HG02623 (cell line): ENCODE results near the gene RPS6KA1.

Source experiments
- ATAC-seq: cut with Tn5 transposase; IDR thresholded peaks from one replicate; pipeline ENCODE4 v1.9.1; 2021; ENCODE audit warnings: moderate library complexity; ENCODE audit not compliant: unreplicated experiment

RPS6KA1 gene

DNA sequence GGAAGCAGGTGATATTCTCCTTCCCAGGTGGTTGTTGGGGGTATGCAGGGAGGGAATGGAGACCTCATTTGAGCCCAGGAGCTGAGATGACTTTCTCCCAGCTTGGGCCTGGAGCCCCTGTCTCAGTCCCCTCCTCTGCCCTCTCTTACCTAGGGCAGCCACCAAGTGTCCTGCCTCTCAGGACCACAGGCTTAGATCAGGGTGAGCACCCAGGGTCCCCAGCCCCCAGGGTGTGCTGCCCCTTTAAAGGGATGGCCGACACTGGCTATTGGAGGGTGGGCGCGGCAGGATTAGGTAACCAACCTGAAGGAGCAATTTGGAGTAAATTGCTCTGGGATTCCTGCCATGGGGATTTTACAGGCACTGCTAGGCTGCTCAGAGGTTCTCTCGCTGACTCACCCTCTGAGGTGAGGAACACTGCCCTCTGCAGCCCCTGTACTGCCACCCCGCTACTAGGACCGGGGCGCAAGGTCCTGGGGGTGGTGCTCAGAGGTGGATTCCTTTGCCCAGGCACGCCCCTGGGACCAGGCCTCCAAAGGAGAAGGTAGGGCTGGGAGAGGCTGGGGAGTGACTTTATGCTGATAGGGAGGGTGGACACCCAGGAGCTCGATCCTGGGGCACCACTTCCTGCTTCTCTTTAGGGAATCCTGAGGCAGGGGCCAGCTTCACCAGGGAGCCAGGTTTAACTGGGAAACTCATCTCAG lies 1.5 kb downstream of the RPS6KA1 start:
- no peak for ATAC-seq

DNA sequence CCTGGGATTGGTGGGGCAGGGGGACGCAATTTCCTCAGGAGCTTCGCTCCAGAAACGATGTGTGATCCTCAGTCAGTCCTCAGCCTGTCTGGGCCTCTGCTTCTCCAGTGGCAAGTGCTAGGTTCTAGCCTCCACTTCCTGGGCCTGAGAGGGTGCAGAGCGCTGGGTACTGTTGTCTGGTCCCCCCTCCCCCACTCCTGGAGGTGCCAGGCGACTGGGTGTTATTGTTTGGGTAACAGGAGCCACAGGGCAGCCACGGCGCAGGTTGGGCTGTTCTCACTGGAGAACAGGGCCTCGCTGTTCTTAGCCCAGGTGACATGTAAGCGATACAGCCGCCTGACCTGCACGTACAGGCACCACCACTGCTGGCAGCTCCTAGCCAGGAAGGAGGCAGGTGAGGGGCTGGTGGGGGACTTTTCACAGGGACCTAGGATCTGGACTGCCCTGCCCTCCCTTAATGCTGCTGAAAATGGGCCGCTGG lies 2.1 kb downstream of the RPS6KA1 start:
- ATAC-seq: no peak

DNA sequence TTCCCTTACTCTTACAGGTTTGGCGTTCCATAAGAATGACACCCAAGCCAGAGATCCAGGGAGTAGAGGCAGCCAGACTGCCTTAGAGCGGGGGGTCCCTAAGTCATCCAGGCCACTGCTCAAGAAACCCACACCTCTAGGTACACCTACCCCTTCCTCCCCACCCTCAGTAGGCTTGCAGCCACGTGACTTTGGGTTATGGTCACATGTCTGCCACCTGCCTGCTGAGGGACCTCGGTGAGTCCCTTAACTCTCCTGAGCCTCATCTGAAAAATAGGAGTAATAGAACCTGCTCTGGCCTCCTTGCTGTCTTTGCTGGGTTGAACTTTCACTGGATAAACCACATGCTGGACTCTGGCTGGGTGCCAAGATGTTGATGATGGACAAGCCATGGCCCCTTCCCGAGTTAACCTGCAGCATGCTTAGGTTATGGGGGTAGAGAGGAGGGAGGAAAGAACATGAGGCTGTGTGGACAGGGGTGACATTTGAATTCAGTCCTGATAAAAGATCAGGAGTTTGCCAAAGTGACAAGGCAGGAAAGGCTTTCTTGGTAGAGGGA lies 4.5 kb downstream of the RPS6KA1 start:
- no peak for ATAC-seq

DNA sequence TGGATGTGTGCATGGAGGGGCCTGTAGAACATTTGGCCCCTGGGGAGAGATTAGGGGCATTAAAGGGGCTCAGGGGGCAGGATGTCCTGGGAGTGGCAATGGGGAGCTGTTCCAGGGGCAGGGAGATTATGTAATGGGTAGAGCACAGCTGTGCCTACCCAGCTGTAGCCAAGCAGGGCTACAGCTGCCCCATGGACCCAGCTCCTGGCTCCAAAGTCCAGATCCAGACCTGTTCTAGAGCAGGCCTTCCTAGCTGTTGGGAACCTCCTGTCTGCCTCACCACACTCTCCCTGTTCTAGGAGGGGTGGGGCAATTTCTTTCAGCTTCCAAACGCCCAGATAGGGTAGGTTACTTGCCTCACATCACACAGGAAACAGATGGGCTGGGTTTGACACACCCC lies 5.6 kb downstream of the RPS6KA1 start:
- no peak for ATAC-seq

DNA sequence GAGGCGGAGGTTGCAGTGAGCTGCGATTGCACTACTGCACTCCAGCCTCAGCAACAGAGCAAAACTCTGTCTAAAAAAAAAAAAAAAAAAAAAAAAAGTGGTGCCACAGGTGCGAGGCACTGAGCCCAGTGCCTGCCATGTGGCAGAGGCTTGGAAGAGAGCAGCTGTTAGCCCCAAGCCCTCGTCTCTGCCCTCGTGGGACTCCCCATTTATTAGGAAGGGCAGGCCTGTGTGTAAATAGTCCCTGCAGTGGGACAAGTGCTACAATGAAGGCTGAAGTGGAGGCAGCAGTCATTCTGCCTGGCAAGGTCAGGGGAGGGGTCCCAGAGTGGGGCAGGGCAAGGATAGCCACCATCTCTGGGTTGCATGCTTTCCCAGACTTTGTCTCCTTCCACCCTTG lies 6.5 kb downstream of the RPS6KA1 start:
- ATAC-seq: no peak

DNA sequence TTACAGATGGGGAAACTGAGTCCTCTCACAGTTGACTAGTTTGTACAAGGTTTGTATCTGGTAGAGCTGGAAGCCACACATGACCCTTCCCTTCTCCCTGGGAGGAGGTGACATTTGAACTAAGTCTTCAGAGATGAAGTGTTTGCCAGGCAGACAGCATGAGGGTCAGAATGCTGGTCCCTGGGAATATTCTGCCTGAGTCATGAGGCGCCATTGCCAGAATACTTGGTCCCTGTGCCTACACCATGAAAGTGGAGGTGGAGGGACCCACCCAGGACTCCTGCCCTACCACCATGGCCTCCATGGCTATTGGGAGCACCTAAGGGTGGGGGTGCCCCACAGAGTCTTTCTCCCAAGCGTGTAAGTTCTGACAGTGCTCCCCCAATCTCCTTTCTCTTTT lies 7.0 kb downstream of the RPS6KA1 start:
- no peak for ATAC-seq

DNA sequence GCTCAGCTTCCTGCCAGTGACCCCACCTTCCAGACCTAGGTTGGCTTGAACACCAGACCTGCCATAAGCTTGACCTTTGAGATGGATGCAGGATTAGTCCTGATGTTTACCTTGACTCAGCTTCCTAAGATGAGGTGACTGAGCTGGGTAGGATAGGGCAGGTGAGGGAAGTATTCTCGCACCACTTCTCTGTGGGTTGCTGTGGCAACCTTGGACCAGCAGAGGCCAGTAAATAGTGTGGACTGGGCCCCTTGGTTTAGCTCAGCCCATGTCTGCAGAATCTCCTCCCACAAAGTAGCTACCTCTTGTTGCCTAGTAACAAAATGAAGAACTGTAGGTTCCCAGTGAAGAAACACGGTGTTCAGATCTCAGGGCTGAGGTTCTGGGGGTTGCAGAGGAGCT lies 8.4 kb downstream of the RPS6KA1 start:
- ATAC-seq: no peak

DNA sequence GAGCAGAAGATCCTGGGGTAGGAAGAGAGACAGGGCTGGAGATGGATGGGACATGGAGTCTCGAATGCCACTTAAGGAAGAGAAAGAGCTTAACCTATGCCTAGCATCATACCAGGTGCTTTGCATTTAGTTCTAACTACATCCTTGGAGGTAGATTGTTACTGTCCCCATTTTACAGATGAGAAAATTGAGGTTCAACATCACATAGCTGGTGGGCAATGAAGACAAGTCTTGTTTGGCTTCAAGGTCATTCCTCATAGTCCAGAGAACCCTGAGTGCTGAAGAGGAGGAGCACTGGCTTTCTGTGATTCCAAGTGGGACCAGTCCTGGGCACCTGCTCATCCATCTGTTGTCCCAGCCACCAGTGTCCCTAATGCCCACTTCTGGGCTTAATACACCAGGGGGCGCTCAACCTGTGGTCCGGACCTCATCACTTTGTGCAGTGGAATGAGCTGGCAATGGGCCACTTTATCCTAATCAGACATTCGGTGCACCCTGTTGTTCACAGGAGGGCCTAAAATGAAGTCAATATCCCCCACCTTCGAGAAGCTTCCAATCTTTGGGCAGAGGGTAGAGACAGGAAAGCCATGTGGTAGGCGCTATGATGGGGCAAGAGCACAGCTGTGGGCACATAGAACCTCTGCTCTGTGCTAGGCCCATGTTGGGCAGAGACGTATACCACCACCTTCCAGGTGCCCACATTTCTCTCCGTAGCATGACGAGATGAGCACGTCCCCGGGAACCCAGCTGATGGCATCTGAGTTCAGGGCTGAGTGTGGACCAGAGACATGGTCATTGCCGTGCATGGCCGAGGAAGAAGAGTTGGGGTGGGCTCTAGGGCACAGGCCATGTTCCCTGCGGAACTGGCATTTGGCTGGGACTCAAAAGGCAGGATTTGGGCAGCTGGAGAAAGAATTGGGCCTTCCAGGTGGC lies 9.2 kb downstream of the RPS6KA1 start:
- ATAC-seq: no peak

DNA sequence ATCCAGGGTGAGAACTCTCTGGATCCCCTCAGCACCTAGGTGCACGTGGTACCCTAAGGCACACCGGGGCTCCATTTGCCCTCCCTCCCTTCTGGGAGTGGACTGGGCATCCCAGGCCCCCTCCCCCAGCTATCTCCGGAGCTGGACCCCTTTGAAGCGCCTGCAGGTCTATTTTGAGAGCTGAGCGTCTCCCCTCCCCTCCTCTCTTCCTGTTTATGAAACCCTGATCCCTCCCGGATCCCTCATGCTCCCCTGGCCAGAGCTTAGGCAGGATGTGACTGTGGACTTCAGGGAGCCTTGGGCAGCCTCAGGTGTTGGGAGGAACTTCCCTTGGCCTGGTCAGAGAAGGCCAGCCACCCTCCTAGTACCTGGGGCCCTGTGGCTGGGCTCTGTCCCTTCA lies 10.2 kb downstream of the RPS6KA1 start:
- no peak for ATAC-seq

DNA sequence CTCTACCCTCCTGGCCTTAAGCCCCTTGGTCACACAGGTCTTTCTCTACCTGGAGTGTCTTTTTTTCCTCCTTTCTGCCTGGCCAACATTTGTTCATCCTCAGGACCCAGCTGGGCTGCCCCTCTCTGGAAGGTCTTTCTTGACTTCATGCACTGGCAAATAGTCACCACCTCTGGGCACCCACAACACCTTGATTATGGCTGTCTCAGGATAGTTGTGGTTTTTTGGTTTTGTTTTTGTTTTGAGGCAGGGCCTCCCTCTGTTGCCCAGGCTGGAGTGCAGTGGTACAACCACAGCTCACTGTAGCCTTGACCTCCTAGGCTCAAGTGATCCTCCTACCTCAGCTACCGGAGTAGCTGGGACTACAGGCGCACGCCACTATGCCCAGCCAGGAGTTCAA lies 10.8 kb downstream of the RPS6KA1 start:
- ATAC-seq: no peak

DNA sequence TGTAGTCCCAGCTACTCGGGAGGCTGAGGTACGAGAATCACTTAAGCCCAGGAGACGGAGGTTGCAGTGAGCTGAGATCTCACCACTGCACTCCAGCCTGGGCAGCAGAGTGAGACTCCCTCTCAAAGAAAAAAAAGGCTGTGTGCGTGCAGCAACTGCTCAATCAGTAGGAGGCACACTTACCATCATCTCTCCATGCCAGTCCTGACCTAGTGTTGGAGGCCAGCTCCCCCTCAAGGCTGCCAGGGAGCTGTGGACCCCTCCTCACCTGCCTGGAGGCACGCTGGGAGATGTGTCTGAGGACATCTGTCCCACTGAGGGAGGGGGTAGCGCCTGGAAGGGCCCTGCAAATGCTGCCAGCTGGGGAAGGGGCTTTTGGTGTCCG lies 11.9 kb downstream of the RPS6KA1 start:
- no peak for ATAC-seq

DNA sequence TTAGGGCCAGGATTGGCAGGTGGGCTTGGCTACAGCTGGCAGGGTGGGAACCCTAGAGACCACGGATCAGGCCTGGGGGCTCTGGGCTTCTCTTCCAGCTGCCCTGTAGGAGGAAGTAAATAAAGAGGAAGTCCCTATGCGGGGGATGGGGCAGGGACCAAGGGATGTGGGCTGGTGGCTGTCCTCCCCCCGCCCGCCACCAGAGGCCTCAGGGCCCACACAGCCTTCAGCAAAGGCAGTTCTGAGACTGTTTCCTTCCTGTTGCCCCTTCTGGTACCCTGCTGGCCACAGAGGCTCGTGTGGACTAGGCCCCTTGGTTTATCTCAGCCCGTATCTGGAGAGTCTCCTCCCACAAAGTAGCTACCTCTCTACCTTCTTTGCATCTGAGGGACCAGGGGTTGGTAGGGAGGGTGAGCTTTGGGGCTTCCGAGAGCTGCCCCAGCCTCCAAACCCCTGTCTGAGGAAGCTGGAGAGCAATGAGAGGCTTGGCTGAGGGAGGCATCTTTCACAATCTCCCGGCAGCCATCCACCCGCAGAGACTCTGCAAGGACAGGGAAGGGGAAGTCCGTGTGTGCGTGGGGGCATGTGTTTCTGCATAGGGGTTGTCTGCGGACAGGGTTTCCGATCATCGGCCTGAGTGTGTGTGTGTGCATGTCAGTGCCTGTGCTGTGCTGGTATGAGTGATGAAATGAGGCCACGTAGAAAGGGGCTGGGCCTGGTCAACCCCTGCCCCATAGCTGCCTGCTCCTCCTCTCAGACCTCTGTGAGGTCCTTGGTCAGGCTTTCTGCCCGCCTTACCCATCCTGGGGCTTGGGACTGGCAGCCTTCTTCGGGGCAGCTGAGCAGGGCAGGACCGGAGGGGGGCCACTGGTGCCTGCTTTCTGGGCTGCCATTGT lies 12.5 kb downstream of the RPS6KA1 start:
- peak; percentile 46 for ATAC-seq

DNA sequence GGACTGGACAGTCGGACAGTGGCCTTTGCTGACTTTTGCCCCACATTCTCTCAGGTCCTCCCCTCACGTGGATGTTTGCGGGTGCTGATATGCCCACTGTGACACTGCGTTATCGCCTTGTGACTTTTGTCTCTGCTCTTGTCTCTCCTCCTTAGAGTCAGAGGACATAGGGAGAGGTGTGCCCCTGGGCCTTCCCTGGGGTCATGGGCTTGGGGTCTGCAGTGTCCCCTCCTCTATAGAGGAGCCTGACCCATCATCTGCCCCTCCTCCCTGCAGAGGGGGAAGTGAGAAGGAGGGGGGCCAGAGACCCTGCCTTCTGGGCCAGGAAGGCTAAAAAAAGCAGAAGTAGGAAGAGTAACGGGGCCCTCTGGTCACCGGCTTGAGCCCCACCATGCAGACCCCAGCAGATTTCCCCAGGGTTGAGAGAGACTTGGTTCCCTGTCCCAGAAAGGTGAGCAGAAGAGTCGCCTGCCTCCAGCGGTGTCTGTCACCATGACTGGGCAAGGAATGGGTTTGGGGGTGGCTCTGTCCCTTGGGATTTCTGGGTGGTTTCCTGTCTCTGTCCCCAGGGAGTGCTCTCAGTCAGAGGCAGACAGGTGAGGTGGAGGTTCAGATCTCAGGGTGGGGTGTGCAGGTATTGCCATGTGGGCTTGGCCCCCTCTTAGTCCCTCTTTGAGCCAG lies 13.3 kb downstream of the RPS6KA1 start:
- no peak for ATAC-seq

DNA sequence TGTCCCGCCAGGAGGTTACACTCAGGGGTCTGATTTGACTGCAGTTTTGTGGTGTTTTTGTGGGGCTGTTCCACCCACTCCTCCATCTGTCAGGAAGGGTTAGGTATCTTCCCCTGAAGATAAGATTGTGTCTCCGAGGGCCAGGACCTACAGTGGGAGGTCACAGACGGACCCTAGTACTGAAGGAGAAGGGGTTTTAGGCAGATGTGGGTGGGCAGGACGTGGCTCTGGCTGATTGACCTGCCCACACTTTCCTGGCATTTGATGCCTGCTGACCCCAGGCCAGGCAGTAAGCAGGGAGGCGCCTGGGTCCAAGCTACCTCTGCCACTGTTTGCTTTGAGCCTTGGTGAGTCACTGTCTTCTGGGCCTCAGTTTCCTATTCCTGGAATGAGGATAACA lies 13.9 kb downstream of the RPS6KA1 start:
- no peak for ATAC-seq

DNA sequence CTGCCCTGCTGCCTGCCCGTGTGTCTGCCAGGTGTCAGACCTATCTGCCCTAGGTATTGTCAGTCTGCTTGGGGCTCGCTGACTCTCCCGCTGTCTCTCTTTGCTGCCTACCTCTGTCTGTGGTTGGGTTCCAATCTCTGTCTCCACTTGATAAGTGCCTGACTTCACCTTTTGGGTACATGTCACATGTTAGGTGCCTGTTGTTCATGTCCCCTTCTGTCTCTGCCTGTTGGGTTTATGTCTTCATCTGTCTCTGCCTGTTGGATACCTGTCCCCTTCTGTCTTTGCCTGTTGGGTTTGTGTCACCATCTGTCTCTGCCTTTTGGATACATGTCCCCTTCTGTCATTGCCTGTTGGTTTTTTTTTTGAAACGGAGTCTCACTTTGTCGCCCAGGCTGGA lies 14.6 kb downstream of the RPS6KA1 start:
- ATAC-seq: no peak

DNA sequence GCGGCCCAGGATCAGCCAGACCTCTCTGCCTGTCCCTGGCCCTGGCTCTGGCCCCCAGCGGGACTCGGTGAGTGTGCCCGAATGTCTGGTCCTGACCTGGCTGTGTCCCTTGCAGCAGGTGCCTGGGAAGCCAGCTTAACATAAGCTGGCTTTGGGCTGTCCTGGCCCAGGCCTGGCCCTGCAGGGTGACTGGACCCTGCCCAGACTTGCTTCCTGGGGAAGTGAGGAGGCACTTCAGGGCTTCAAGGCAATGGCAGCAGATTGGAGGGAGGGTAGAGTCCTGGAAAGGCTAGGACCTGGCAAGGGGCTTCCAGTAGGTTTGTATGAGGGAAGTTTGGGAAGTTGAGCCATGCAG lies 16.4 kb downstream of the RPS6KA1 start:
- ATAC-seq: no peak

DNA sequence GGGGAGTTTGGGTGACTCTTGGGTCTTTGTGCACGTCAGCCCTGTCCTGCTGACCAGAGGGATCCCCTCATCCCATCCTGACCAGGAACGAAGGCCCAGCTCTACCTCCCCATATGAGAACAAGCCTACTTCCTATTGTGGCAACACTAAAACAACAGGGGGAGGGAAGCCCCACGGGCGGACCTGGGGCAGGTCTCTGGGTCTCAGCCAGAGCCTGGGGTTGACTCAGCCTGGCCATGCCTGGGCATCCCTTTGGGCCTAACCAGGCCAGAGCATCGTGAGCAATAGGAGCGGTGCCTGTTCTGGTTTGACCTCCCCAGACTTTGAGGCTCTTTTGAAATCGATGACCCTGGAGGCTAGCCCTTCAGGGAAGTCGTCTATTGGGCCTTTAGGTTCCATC lies 16.8 kb downstream of the RPS6KA1 start:
- no peak for ATAC-seq

DNA sequence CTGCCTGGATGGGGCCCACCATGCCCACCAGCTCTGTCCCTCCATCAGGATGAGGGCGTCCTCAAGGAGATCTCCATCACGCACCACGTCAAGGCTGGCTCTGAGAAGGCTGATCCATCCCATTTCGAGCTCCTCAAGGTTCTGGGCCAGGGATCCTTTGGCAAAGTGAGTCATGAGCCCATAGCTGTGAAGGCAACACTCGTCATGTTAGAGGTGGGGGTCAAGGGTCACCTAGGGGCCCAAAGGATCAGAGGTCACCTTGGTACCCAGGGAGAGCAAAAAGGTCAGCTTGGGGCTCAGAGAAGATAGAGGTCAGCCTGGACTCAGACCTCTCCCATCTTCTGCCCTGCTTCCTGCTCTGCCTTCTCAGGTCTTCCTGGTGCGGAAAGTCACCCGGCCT lies 17.3 kb downstream of the RPS6KA1 start:
- no peak for ATAC-seq

DNA sequence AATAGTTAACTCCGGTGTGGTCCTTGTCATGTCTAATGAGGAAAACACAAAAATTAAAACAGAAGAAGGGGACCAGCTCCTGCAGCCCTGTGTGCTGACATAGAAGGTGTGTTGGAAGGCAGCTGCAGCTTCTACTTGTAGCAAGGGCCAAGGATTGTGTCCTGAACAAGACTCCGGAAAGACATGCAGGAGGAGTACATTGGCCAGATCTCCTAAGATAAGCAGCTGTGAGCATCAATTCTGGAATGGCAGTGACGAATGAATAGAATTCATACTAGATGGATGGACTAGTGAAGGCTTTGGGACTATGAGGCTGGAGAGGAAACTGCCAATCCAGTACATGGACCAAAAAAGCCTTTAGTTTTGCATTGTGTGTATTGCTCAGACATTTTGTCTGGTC lies 19.3 kb downstream of the RPS6KA1 start:
- no peak for ATAC-seq

DNA sequence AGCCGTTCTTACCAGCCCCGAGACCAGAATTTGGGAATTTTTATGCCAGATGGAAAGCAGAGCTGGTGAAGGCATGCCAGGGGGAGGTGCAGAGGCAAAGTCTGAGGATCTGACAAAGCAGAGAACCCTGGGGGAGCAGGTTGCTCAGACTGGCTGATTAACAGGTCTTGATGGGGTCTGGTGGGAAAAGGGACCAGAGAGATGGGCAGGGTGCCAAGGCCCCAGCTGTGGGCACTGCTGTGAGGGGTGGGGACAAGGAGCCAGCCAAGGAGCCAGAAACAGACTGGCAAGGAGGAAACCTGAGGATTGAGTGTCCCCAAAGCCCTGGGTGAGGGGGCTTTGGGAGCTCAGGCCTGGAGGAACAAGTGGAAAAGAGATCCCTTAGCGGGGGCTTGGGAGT lies 21.4 kb downstream of the RPS6KA1 start:
- no peak for ATAC-seq
